Activated CD8-positive, alpha-beta T cell treated with anti-CD3 and anti-CD28 coated beads for 36 hours (primary cell): Measurements from ENCODE around the gene BPTF. TPM values are rescaled to one million over a fixed set of nuclear protein-coding genes. Genes with fewer than 3 reads are reported as not detected.

Source experiments
- ATAC-seq: fragments of 200-7000 bp; cut with Tn5 transposase; one replicate; pipeline ENCODE4 v1.10.0; 2021; ENCODE audit warnings: mild to moderate bottlenecking, moderate library complexity
- CTCF ChIA-PET: fragments of 350-600 bp; sonication (Branson Sonifier 250); formaldehyde crosslinking; loops from one replicate; lab custom pipeline; 2021; ENCODE audit warnings: antibody characterized with exemption; lab: Charles Lee
- POLR2A ChIA-PET: fragments of 350-600 bp; sonication (Branson Sonifier 250); formaldehyde crosslinking; loops from one replicate; lab custom pipeline; 2021; ENCODE audit warnings: antibody characterized with exemption; lab: Charles Lee
- DNase-seq: peaks from one replicate; pipeline ENCODE4 v3.0.0-alpha.2; 2020
- H3K27ac Mint-ChIP-seq: one replicate; pipeline ENCODE4 v1.8.0; 2021; ENCODE audit warnings: mild to moderate bottlenecking, mixed read lengths
- H3K27me3 Mint-ChIP-seq: one replicate; pipeline ENCODE4 v1.8.0; 2021; ENCODE audit warnings: mixed read lengths
- H3K36me3 Mint-ChIP-seq: one replicate; pipeline ENCODE4 v1.8.0; 2021; ENCODE audit warnings: low read depth, mixed read lengths
- H3K4me1 Mint-ChIP-seq: one replicate; pipeline ENCODE4 v1.8.0; 2021; ENCODE audit warnings: low read depth, mixed read lengths
- H3K4me3 Mint-ChIP-seq: one replicate; pipeline ENCODE4 v1.8.0; 2021; ENCODE audit warnings: mild to moderate bottlenecking, moderate library complexity, mixed read lengths
- H3K9me3 Mint-ChIP-seq: one replicate; pipeline ENCODE4 v1.8.0; 2021; ENCODE audit warnings: mixed read lengths
- intact Hi-C: fragments of 100-400 bp; cut with micrococcal nuclease; formaldehyde crosslinking; loops from one replicate; pipeline ENCODE4 v1.10.0; 2022
- total RNA-seq, 2 experiments: library from RNA; stranded (reverse); gene quantifications; one replicate each; pipeline ENCODE4 v1.2.3, GENCODE V29; 2021
- TF ChIP-seq, protein P1 (sequence below): fragments of 200-600 bp; IDR thresholded peaks from one replicate; pipeline ENCODE4 v1.8.0; 2022; ENCODE audit warnings: antibody characterized with exemption, mild to moderate bottlenecking

Gene BPTF
- total RNA-seq, 2 experiments from 2014 or later = 80.1 to 84.4 TPM

DNA sequence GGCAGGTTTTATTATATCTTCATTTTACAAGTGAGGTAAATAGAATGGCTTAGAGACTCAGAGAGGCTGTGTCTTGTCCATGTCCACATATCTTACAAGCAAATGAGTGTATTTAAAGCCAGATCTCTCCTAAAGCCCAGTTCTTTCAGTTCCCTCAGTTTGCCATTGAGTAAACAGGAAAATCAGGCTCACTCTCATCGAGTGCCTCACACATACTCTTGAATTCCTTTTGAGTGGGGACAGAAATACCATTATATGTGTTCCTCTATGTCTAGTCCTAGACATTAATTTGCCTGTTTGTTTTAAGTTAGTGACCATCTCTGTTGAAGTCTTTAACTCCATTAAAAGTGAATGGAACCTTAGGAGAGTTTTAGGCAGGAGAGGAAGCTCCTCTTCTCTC, 40.1 kb downstream of the BPTF start:
- no peaks in the 10 kb centered on the region for H3K9me3 Mint-ChIP-seq
- H3K27ac Mint-ChIP-seq = no peak overlapping the region
- CTCF ChIA-PET = no interaction called here
- peaks cover 56% of the 10 kb centered on the region for H3K4me1 Mint-ChIP-seq
- TF ChIP-seq, protein P1, sequence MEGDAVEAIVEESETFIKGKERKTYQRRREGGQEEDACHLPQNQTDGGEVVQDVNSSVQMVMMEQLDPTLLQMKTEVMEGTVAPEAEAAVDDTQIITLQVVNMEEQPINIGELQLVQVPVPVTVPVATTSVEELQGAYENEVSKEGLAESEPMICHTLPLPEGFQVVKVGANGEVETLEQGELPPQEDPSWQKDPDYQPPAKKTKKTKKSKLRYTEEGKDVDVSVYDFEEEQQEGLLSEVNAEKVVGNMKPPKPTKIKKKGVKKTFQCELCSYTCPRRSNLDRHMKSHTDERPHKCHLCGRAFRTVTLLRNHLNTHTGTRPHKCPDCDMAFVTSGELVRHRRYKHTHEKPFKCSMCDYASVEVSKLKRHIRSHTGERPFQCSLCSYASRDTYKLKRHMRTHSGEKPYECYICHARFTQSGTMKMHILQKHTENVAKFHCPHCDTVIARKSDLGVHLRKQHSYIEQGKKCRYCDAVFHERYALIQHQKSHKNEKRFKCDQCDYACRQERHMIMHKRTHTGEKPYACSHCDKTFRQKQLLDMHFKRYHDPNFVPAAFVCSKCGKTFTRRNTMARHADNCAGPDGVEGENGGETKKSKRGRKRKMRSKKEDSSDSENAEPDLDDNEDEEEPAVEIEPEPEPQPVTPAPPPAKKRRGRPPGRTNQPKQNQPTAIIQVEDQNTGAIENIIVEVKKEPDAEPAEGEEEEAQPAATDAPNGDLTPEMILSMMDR = no peak
- H3K27me3 Mint-ChIP-seq = no peaks in the 10 kb centered on the region
- intact Hi-C loops = loop anchor here (5.0 kb wide), 1 partner anchor 33 kb away; no protein-coding TSS in a partner anchor
- no peak overlapping the region for H3K4me3 Mint-ChIP-seq
- H3K36me3 Mint-ChIP-seq = peaks cover 23% of the 10 kb centered on the region
- POLR2A ChIA-PET = no interaction called here
- no peak for ATAC-seq
- no peak for DNase-seq

DNA sequence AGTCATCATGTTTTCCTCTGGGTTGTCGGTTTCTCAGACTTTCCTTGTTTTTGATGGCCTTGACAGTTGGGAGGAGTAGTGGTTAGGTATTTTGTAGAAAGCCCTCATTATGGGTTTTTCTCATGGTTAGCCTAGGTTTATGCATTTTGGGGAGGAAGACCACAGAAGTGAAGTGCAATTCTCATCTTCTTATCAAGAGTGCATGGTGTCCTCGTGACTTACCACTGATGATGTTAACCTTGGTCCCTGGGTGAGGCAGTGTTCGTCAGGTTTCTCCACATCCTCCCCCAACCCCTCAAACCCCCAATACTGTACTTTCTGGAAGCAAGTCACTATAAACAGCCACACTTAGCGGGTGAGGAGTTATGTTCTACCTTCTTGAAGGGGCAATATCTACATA, 42.3 kb downstream of the BPTF start:
- Mint-ChIP-seq H3K9me3 (no peaks in the 10 kb centered on the region), H3K27me3 (no peaks in the 10 kb centered on the region), H3K4me3 (no peak overlapping the region), H3K36me3 (peaks cover 19% of the 10 kb centered on the region), H3K4me1 (peaks cover 41% of the 10 kb centered on the region), H3K27ac (peak overlapping the region; percentile 76)
- ChIA-PET POLR2A (interaction anchor here (1.0 kb wide), 1 partner anchor 60 kb away, joined by 3 read pairs; no protein-coding TSS in a partner anchor), CTCF (no interaction called here)
- intact Hi-C loops = loop anchor here (5.0 kb wide), 1 partner anchor 35 kb away; no protein-coding TSS in a partner anchor
- DNase-seq (peak; percentile 58), ATAC-seq (peak; percentile 75)
- TF ChIP-seq, protein P1 = no peak

DNA sequence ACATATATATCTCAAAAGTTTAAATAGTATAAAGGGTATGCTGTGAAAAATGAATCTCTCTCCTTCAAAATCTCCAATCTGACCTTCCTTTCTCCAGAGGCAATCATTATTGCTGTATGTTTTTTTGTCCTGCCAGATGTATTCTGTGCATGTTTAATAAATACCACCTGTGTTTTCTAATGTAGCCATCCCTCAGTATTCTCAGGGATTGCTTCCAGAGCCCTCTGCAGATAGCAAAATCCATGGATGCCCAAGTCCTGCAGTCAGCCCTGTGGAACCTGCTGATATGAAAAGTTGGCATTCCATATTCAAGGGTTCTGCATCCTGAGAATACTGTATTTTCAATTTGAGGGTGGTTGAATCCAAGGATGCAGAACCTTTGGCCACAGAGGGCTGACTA, 42.9 kb downstream of the BPTF start:
- ATAC-seq (no peak), DNase-seq (no peak)
- Mint-ChIP-seq H3K4me1 (peaks cover 35% of the 10 kb centered on the region), H3K27me3 (no peaks in the 10 kb centered on the region), H3K9me3 (no peaks in the 10 kb centered on the region), H3K36me3 (peaks cover 16% of the 10 kb centered on the region), H3K27ac (no peak overlapping the region), H3K4me3 (no peak overlapping the region)
- TF ChIP-seq, protein P1 = no peak
- intact Hi-C loops = loop anchor here (5.0 kb wide), 1 partner anchor 36 kb away; no protein-coding TSS in a partner anchor
- ChIA-PET CTCF (no interaction called here), POLR2A (interaction anchor here (1.0 kb wide), 1 partner anchor 59 kb away, joined by 3 read pairs; no protein-coding TSS in a partner anchor)

DNA sequence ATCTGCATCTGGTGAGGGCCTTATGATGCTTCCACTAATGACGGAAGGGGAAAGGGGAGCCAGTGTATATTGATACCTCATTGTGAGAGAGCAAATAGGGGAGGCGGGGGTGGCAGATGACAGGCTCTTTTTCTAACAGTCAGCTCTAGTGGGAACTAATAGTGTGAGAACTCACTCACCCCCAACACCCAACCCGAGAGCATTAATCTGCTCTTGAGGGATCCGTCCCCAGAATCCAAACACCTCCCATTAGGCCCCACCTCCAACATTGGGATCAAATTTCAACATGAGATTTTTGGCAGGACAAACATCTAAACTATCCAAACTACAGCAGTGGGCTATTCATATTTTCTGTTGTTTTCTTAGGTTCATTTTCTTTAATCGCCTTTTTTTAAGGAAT, 54.4 kb downstream of the BPTF start:
- H3K36me3 Mint-ChIP-seq = peaks cover 26% of the 10 kb centered on the region
- CTCF ChIA-PET = no interaction called here
- H3K4me3 Mint-ChIP-seq = no peak overlapping the region
- no peak for ATAC-seq
- no peaks in the 10 kb centered on the region for H3K27me3 Mint-ChIP-seq
- intact Hi-C loops = no loop called here
- DNase-seq = no peak
- POLR2A ChIA-PET = no interaction called here
- H3K4me1 Mint-ChIP-seq = peaks cover 8% of the 10 kb centered on the region
- no peak overlapping the region for H3K27ac Mint-ChIP-seq
- H3K9me3 Mint-ChIP-seq = no peaks in the 10 kb centered on the region
- TF ChIP-seq, protein P1 = no peak

DNA sequence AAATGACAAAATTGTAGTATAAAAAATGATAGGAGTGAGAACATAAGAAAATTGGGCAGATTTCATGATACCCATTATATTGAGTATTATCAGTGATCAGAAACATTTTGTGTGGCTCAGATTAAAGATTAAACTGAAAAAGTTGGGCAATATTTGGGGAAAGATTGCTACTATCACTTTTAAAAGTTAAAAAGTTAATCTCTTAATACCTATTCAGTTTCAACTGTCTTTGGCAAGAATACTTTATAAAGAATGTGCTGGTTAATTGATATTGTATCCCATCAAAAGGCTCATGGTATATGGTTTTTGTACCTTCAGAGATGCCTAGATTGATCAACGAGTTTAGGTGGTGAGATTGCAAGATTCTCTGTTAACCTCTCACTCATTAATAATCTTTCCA, 55.8 kb downstream of the BPTF start:
- H3K36me3 Mint-ChIP-seq = peaks cover 28% of the 10 kb centered on the region
- no peak for DNase-seq
- CTCF ChIA-PET = interaction anchor here (0.6 kb wide), 1 partner anchor 80 kb away, joined by 3 read pairs; no protein-coding TSS in a partner anchor

More for the DNA sequence above, 55.8 kb downstream of the BPTF start:
- Mint-ChIP-seq H3K27me3 (no peaks in the 10 kb centered on the region), H3K4me3 (no peak overlapping the region), H3K27ac (no peak overlapping the region), H3K4me1 (peaks cover 10% of the 10 kb centered on the region), H3K9me3 (no peaks in the 10 kb centered on the region)
- intact Hi-C loops = no loop called here
- no peak for ATAC-seq
- POLR2A ChIA-PET = interaction anchor here (0.7 kb wide), 1 partner anchor 242 kb away, joined by 5 read pairs; no protein-coding TSS in a partner anchor
- TF ChIP-seq, protein P1 = no peak
